Activated naive CD8-positive, alpha-beta T cell treated with anti-CD3 and anti-CD28 coated beads, Interleukin-2, amount 10 ng/mL, durations not matched to agents 7 days and 5 days (primary cell): ENCODE results near the gene GNAI1. TPM values are rescaled to one million over a fixed set of nuclear protein-coding genes. Genes with fewer than 3 reads are reported as not detected.
"Not testable (repeated sequence)": the region's sequence is repeated elsewhere in the genome, so short reads cannot be mapped to it uniquely, and the experiment has no call there.

ENCODE experiments used
- ATAC-seq: fragments of 150-1000 bp; cut with Tn5 transposase; one replicate; pipeline ENCODE4 v1.10.0; 2021; ENCODE audit warnings: low read depth, moderate library complexity
- POLR2A ChIA-PET: fragments of 350-600 bp; sonication (Branson Sonifier 250); formaldehyde crosslinking; loops from one replicate; lab custom pipeline; 2021; ENCODE audit warnings: antibody characterized with exemption; lab: Charles Lee
- DNase-seq: peaks from one replicate; pipeline ENCODE4 v3.0.0; 2021
- H3K27ac Mint-ChIP-seq: one replicate; pipeline ENCODE4 v1.8.0; 2022; ENCODE audit warnings: mild to moderate bottlenecking, mixed read lengths
- H3K27me3 Mint-ChIP-seq: one replicate; pipeline ENCODE4 v1.8.0; 2022; ENCODE audit warnings: mild to moderate bottlenecking, moderate library complexity, mixed read lengths
- H3K36me3 Mint-ChIP-seq: one replicate; pipeline ENCODE4 v1.8.0; 2021; ENCODE audit warnings: mild to moderate bottlenecking, mixed read lengths
- H3K4me1 Mint-ChIP-seq: one replicate; pipeline ENCODE4 v1.8.0; 2021; ENCODE audit warnings: mixed read lengths
- H3K4me3 Mint-ChIP-seq: one replicate; pipeline ENCODE4 v1.8.0; 2022; ENCODE audit warnings: mild to moderate bottlenecking, moderate library complexity, mixed read lengths
- H3K9me3 Mint-ChIP-seq: one replicate; pipeline ENCODE4 v1.8.0; 2021; ENCODE audit warnings: mixed read lengths
- total RNA-seq, 2 experiments: library from RNA; stranded (reverse); gene quantifications; one replicate each; pipeline ENCODE4 v1.2.3, GENCODE V29; 2021

The GNAI1 gene
- total RNA-seq, 2 experiments from 2014 or later = 0.14 to 0.17 TPM

GRCh38 chr7:80155374-80155773 lies 20.7 kb downstream of the GNAI1 start:
- Mint-ChIP-seq H3K4me3 (no peak overlapping the region), H3K27ac (no peak overlapping the region), H3K4me1 (peaks cover 9% of the 10 kb centered on the region), H3K36me3 (no peaks in the 10 kb centered on the region), H3K9me3 (no peaks in the 10 kb centered on the region), H3K27me3 (no peaks in the 10 kb centered on the region)
- POLR2A ChIA-PET = no interaction called here
- ATAC-seq (no peak), DNase-seq (no peak)

- POLR2A ChIA-PET, H3K9me3 Mint-ChIP-seq, H3K27ac Mint-ChIP-seq, DNase-seq, H3K4me1 Mint-ChIP-seq, ATAC-seq, H3K36me3 Mint-ChIP-seq, H3K4me3 Mint-ChIP-seq, H3K27me3 Mint-ChIP-seq: not testable (repeated sequence)
Observed at GRCh38 chr7:80157770-80158169, 23.1 kb downstream of the GNAI1 start.

- POLR2A ChIA-PET = no interaction called here
- Mint-ChIP-seq H3K27ac (no peak overlapping the region), H3K27me3 (no peaks in the 10 kb centered on the region), H3K9me3 (no peaks in the 10 kb centered on the region), H3K36me3 (no peaks in the 10 kb centered on the region), H3K4me1 (no peaks in the 10 kb centered on the region), H3K4me3 (no peak overlapping the region)
- DNase-seq = no peak
- no peak for ATAC-seq
Observed at GRCh38 chr7:80159802-80160201, 25.2 kb downstream of the GNAI1 start.

- DNase-seq (no peak), ATAC-seq (no peak)
- no peak overlapping the region for H3K4me3 Mint-ChIP-seq
- H3K4me1 Mint-ChIP-seq = no peaks in the 10 kb centered on the region
- POLR2A ChIA-PET = no interaction called here
- H3K27me3 Mint-ChIP-seq = no peaks in the 10 kb centered on the region
- peaks cover 1% of the 10 kb centered on the region for H3K9me3 Mint-ChIP-seq
- no peaks in the 10 kb centered on the region for H3K36me3 Mint-ChIP-seq
- H3K27ac Mint-ChIP-seq = no peak overlapping the region
Observed at GRCh38 chr7:80161466-80161865, 26.8 kb downstream of the GNAI1 start.

- Mint-ChIP-seq H3K9me3 (peaks cover 4% of the 10 kb centered on the region), H3K4me1 (no peaks in the 10 kb centered on the region), H3K27ac (no peak overlapping the region), H3K4me3 (no peak overlapping the region), H3K36me3 (no peaks in the 10 kb centered on the region), H3K27me3 (no peaks in the 10 kb centered on the region)
- POLR2A ChIA-PET = no interaction called here
- no peak for ATAC-seq
- no peak for DNase-seq
Observed at GRCh38 chr7:80165177-80165576, 30.5 kb downstream of the GNAI1 start.

GRCh38 chr7:80170445-80170844 lies 35.8 kb downstream of the GNAI1 start:
- no peak for DNase-seq
- Mint-ChIP-seq H3K27ac (no peak overlapping the region), H3K4me3 (no peak overlapping the region), H3K9me3 (peaks cover 8% of the 10 kb centered on the region), H3K36me3 (no peaks in the 10 kb centered on the region), H3K4me1 (no peaks in the 10 kb centered on the region), H3K27me3 (no peaks in the 10 kb centered on the region)
- POLR2A ChIA-PET = no interaction called here
- no peak for ATAC-seq

GRCh38 chr7:80172387-80172786 lies 37.8 kb downstream of the GNAI1 start:
- H3K27me3 Mint-ChIP-seq = no peaks in the 10 kb centered on the region
- no peak for ATAC-seq
- POLR2A ChIA-PET = no interaction called here
- H3K4me3 Mint-ChIP-seq = no peak overlapping the region
- peaks cover 3% of the 10 kb centered on the region for H3K4me1 Mint-ChIP-seq
- H3K36me3 Mint-ChIP-seq = no peaks in the 10 kb centered on the region
- no peak overlapping the region for H3K27ac Mint-ChIP-seq
- peaks cover 11% of the 10 kb centered on the region for H3K9me3 Mint-ChIP-seq
- DNase-seq = no peak

- Mint-ChIP-seq H3K9me3 (peaks cover 9% of the 10 kb centered on the region), H3K4me3 (no peak overlapping the region), H3K36me3 (no peaks in the 10 kb centered on the region), H3K4me1 (peaks cover 3% of the 10 kb centered on the region), H3K27ac (no peak overlapping the region), H3K27me3 (no peaks in the 10 kb centered on the region)
- POLR2A ChIA-PET = no interaction called here
- no peak for ATAC-seq
- DNase-seq = no peak
Observed at GRCh38 chr7:80175744-80176143, 41.1 kb downstream of the GNAI1 start.

- ATAC-seq (no peak), DNase-seq (no peak)
- H3K4me3 Mint-ChIP-seq = no peak overlapping the region
- POLR2A ChIA-PET = no interaction called here
- H3K27me3 Mint-ChIP-seq = no peaks in the 10 kb centered on the region
- no peak overlapping the region for H3K27ac Mint-ChIP-seq
- H3K9me3 Mint-ChIP-seq = peaks cover 3% of the 10 kb centered on the region
- H3K4me1 Mint-ChIP-seq = no peaks in the 10 kb centered on the region
- H3K36me3 Mint-ChIP-seq = peaks cover 1% of the 10 kb centered on the region
Observed at GRCh38 chr7:80181411-80181810, 46.8 kb downstream of the GNAI1 start.

GRCh38 chr7:80182630-80183276 lies 48.1 kb downstream of the GNAI1 start:
- H3K27ac Mint-ChIP-seq = no peak overlapping the region
- ATAC-seq = no peak
- POLR2A ChIA-PET = no interaction called here
- H3K4me1 Mint-ChIP-seq = no peaks in the 10 kb centered on the region
- H3K36me3 Mint-ChIP-seq = peaks cover 1% of the 10 kb centered on the region
- no peak for DNase-seq
- no peaks in the 10 kb centered on the region for H3K27me3 Mint-ChIP-seq
- no peaks in the 10 kb centered on the region for H3K9me3 Mint-ChIP-seq
- H3K4me3 Mint-ChIP-seq = no peak overlapping the region

GRCh38 chr7:80183351-80183750 lies 48.7 kb downstream of the GNAI1 start:
- H3K27ac Mint-ChIP-seq = no peak overlapping the region

GRCh38 chr7:80183900-80184685 lies 49.5 kb downstream of the GNAI1 start:
- POLR2A ChIA-PET = no interaction called here
- H3K27ac Mint-ChIP-seq = peak overlapping the region; percentile 4

More at GRCh38 chr7:80183351-80183750, 48.7 kb downstream of the GNAI1 start:
- POLR2A ChIA-PET = no interaction called here
- no peaks in the 10 kb centered on the region for H3K4me1 Mint-ChIP-seq
- H3K27me3 Mint-ChIP-seq = no peaks in the 10 kb centered on the region
- H3K36me3 Mint-ChIP-seq = peaks cover 1% of the 10 kb centered on the region
- ATAC-seq (no peak), DNase-seq (no peak)
- H3K9me3 Mint-ChIP-seq = no peaks in the 10 kb centered on the region
- H3K4me3 Mint-ChIP-seq = no peak overlapping the region

GRCh38 chr7:80184693-80185092 lies 50.1 kb downstream of the GNAI1 start:
- H3K4me1 Mint-ChIP-seq = no peaks in the 10 kb centered on the region
- DNase-seq = no peak
- H3K27ac Mint-ChIP-seq = no peak overlapping the region
- no peak for ATAC-seq
- no peaks in the 10 kb centered on the region for H3K27me3 Mint-ChIP-seq
- H3K36me3 Mint-ChIP-seq = peaks cover 1% of the 10 kb centered on the region
- POLR2A ChIA-PET = no interaction called here
- no peaks in the 10 kb centered on the region for H3K9me3 Mint-ChIP-seq
- H3K4me3 Mint-ChIP-seq = no peak overlapping the region

More at GRCh38 chr7:80183900-80184685, 49.5 kb downstream of the GNAI1 start:
- Mint-ChIP-seq H3K4me1 (no peaks in the 10 kb centered on the region), H3K9me3 (no peaks in the 10 kb centered on the region), H3K27me3 (no peaks in the 10 kb centered on the region), H3K4me3 (no peak overlapping the region), H3K36me3 (peaks cover 1% of the 10 kb centered on the region)
- no peak for ATAC-seq
- no peak for DNase-seq

- H3K4me3 Mint-ChIP-seq = no peak overlapping the region
- no peaks in the 10 kb centered on the region for H3K9me3 Mint-ChIP-seq
- H3K36me3 Mint-ChIP-seq = peaks cover 1% of the 10 kb centered on the region
- DNase-seq = no peak
- no peaks in the 10 kb centered on the region for H3K27me3 Mint-ChIP-seq
- POLR2A ChIA-PET = no interaction called here
- ATAC-seq = no peak
- H3K27ac Mint-ChIP-seq = no peak overlapping the region
- H3K4me1 Mint-ChIP-seq = no peaks in the 10 kb centered on the region
Observed at GRCh38 chr7:80185571-80185970, 50.9 kb downstream of the GNAI1 start.
